ENCODE results near the gene RBSN. TPM values are rescaled to one million over a fixed set of nuclear protein-coding genes. Genes with fewer than 3 reads are reported as not detected.

The RBSN gene
- total RNA-seq, 1 donor, result 23.9 TPM

GRCh38 chr3:15091575-15091974 lies 7.4 kb downstream of the RBSN start:
- Histone ChIP-seq H3K9me3 (ENCODE audit: low read depth, low read length) (no peaks in the 10 kb centered on the region), H3K27me3 (ENCODE audit: insufficient read depth, low read length) (no peaks in the 10 kb centered on the region), H3K36me3 (ENCODE audit: insufficient read depth, low read length) (peaks cover 65% of the 10 kb centered on the region), H3K79me2 (ENCODE audit: insufficient read depth, low read length) (peaks cover 14% of the 10 kb centered on the region), H3K4me1 (ENCODE audit: insufficient read depth, low read length) (peaks cover 15% of the 10 kb centered on the region), H3K4me3 (ENCODE audit: insufficient read depth, low read length) (no peak overlapping the region), H4K20me1 (ENCODE audit: insufficient read depth, low read length) (no peaks in the 10 kb centered on the region), H2AFZ (ENCODE audit: low read length) (no peak overlapping the region), H3K27ac (ENCODE audit: low read depth, low read length) (no peak overlapping the region), H3K4me2 (ENCODE audit: insufficient read depth, low read length) (no peak overlapping the region)
- DNase-seq (ENCODE audit: insufficient read length, low spot score, missing footprints), result no peak
- TF ChIP-seq CTCF (IDR thresholded peaks at IDR 0.05; ENCODE audit: extremely low read depth, low read depth, low read length), result no peak

GRCh38 chr3:15089201-15089600 lies 9.7 kb downstream of the RBSN start:
- H3K27me3 ChIP-seq (ENCODE audit: insufficient read depth, low read length), result no peaks in the 10 kb centered on the region
- H3K4me2 ChIP-seq (ENCODE audit: insufficient read depth, low read length), result no peak overlapping the region
- no peak for DNase-seq (ENCODE audit: insufficient read length, low spot score, missing footprints)
- peaks cover 7% of the 10 kb centered on the region for H3K4me1 ChIP-seq (ENCODE audit: insufficient read depth, low read length)
- peaks cover 63% of the 10 kb centered on the region for H3K36me3 ChIP-seq (ENCODE audit: insufficient read depth, low read length)
- H3K9me3 ChIP-seq (ENCODE audit: low read depth, low read length), result no peaks in the 10 kb centered on the region
- H3K4me3 ChIP-seq (ENCODE audit: insufficient read depth, low read length), result no peak overlapping the region
- no peak for TF ChIP-seq CTCF (IDR thresholded peaks at IDR 0.05; ENCODE audit: extremely low read depth, low read depth, low read length)
- peaks cover 5% of the 10 kb centered on the region for H3K79me2 ChIP-seq (ENCODE audit: insufficient read depth, low read length)
- H3K27ac ChIP-seq (ENCODE audit: low read depth, low read length), result no peak overlapping the region
- H2AFZ ChIP-seq (ENCODE audit: low read length), result no peak overlapping the region
- H4K20me1 ChIP-seq (ENCODE audit: insufficient read depth, low read length), result no peaks in the 10 kb centered on the region

GRCh38 chr3:15086699-15087098 lies 12.2 kb downstream of the RBSN start:
- Histone ChIP-seq H3K4me2 (ENCODE audit: insufficient read depth, low read length) (no peak overlapping the region), H3K27ac (ENCODE audit: low read depth, low read length) (no peak overlapping the region), H3K9me3 (ENCODE audit: low read depth, low read length) (no peaks in the 10 kb centered on the region), H3K79me2 (ENCODE audit: insufficient read depth, low read length) (peaks cover 5% of the 10 kb centered on the region), H4K20me1 (ENCODE audit: insufficient read depth, low read length) (peaks cover 2% of the 10 kb centered on the region), H3K27me3 (ENCODE audit: insufficient read depth, low read length) (no peaks in the 10 kb centered on the region), H3K36me3 (ENCODE audit: insufficient read depth, low read length) (peaks cover 72% of the 10 kb centered on the region), H3K4me3 (ENCODE audit: insufficient read depth, low read length) (no peak overlapping the region), H2AFZ (ENCODE audit: low read length) (no peak overlapping the region), H3K4me1 (ENCODE audit: insufficient read depth, low read length) (no peaks in the 10 kb centered on the region)
- no peak for DNase-seq (ENCODE audit: insufficient read length, low spot score, missing footprints)
- no peak for TF ChIP-seq CTCF (IDR thresholded peaks at IDR 0.05; ENCODE audit: extremely low read depth, low read depth, low read length)

GRCh38 chr3:15086263-15086662 lies 12.7 kb downstream of the RBSN start:
- H3K79me2 ChIP-seq (ENCODE audit: insufficient read depth, low read length), result peaks cover 1% of the 10 kb centered on the region
- no peak for TF ChIP-seq CTCF (IDR thresholded peaks at IDR 0.05; ENCODE audit: extremely low read depth, low read depth, low read length)
- no peak overlapping the region for H3K4me3 ChIP-seq (ENCODE audit: insufficient read depth, low read length)
- peaks cover 72% of the 10 kb centered on the region for H3K36me3 ChIP-seq (ENCODE audit: insufficient read depth, low read length)
- DNase-seq (ENCODE audit: insufficient read length, low spot score, missing footprints), result no peak
- no peak overlapping the region for H2AFZ ChIP-seq (ENCODE audit: low read length)
- H3K9me3 ChIP-seq (ENCODE audit: low read depth, low read length), result no peaks in the 10 kb centered on the region
- no peak overlapping the region for H3K4me2 ChIP-seq (ENCODE audit: insufficient read depth, low read length)
- H3K4me1 ChIP-seq (ENCODE audit: insufficient read depth, low read length), result no peaks in the 10 kb centered on the region
- H3K27me3 ChIP-seq (ENCODE audit: insufficient read depth, low read length), result no peaks in the 10 kb centered on the region
- H4K20me1 ChIP-seq (ENCODE audit: insufficient read depth, low read length), result peaks cover 4% of the 10 kb centered on the region
- no peak overlapping the region for H3K27ac ChIP-seq (ENCODE audit: low read depth, low read length)

Measured in osteoblast (primary cell).